Activated CD8-positive, alpha-beta T cell treated with anti-CD3 and anti-CD28 coated beads for 36 hours (primary cell): ENCODE results near the gene KLHL29. TPM values are rescaled to one million over a fixed set of nuclear protein-coding genes. Genes with fewer than 3 reads are reported as not detected.

Source experiments
- ATAC-seq: fragments of 200-7000 bp; cut with Tn5 transposase; one replicate; pipeline ENCODE4 v1.10.0; 2021; ENCODE audit warnings: mild to moderate bottlenecking, moderate library complexity
- CTCF ChIA-PET: fragments of 350-600 bp; sonication (Branson Sonifier 250); formaldehyde crosslinking; loops from one replicate; lab custom pipeline; 2021; ENCODE audit warnings: antibody characterized with exemption; lab: Charles Lee
- POLR2A ChIA-PET: fragments of 350-600 bp; sonication (Branson Sonifier 250); formaldehyde crosslinking; loops from one replicate; lab custom pipeline; 2021; ENCODE audit warnings: antibody characterized with exemption; lab: Charles Lee
- DNase-seq: peaks from one replicate; pipeline ENCODE4 v3.0.0-alpha.2; 2020
- H3K27ac Mint-ChIP-seq: one replicate; pipeline ENCODE4 v1.8.0; 2021; ENCODE audit warnings: mild to moderate bottlenecking, mixed read lengths
- H3K27me3 Mint-ChIP-seq: one replicate; pipeline ENCODE4 v1.8.0; 2021; ENCODE audit warnings: mixed read lengths
- H3K36me3 Mint-ChIP-seq: one replicate; pipeline ENCODE4 v1.8.0; 2021; ENCODE audit warnings: low read depth, mixed read lengths
- H3K4me1 Mint-ChIP-seq: one replicate; pipeline ENCODE4 v1.8.0; 2021; ENCODE audit warnings: low read depth, mixed read lengths
- H3K4me3 Mint-ChIP-seq: one replicate; pipeline ENCODE4 v1.8.0; 2021; ENCODE audit warnings: mild to moderate bottlenecking, moderate library complexity, mixed read lengths
- H3K9me3 Mint-ChIP-seq: one replicate; pipeline ENCODE4 v1.8.0; 2021; ENCODE audit warnings: mixed read lengths
- CTCF ChIP-seq: fragments of 200-600 bp; IDR thresholded peaks from one replicate; pipeline ENCODE4 v1.8.0; 2022; ENCODE audit warnings: antibody characterized with exemption, mild to moderate bottlenecking
- intact Hi-C: fragments of 100-400 bp; cut with micrococcal nuclease; formaldehyde crosslinking; loops from one replicate; pipeline ENCODE4 v1.10.0; 2022
- total RNA-seq, 2 experiments: library from RNA; stranded (reverse); gene quantifications; one replicate each; pipeline ENCODE4 v1.2.3, GENCODE V29; 2021

Gene KLHL29
- total RNA-seq, 2 experiments from 2014 or later = 1.0 to 1.2 TPM

DNA sequence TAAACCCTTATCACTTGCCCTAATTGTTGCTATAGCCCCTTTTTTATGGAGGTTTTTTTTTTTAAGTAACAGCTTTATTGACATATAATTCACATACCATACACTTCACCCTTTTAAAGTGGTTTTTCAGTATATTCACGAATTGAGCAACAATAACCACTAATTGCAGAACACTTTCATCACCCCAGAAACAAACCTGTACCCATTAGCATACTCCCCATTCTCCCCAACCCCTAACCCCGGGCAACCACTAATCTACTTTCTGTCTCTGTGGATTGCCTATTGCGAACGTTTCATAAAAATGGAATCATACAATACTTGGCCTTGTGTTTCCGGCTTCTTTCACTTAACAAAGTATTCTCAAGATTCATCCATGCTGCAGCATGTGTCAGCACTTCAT, 328.4 kb downstream of the KLHL29 start:
- DNase-seq = no peak
- Mint-ChIP-seq H3K4me3 (no peak overlapping the region), H3K9me3 (no peaks in the 10 kb centered on the region), H3K27me3 (no peaks in the 10 kb centered on the region), H3K4me1 (no peaks in the 10 kb centered on the region), H3K36me3 (peaks cover 5% of the 10 kb centered on the region), H3K27ac (no peak overlapping the region)
- intact Hi-C loops = no loop called here
- ChIA-PET CTCF (no interaction called here), POLR2A (interaction anchor here (0.7 kb wide), 1 partner anchor 65 kb away, joined by 3 read pairs; no protein-coding TSS in a partner anchor)
- ATAC-seq = no peak
- no peak for TF ChIP-seq CTCF

- Mint-ChIP-seq H3K27me3 (no peaks in the 10 kb centered on the region), H3K9me3 (peaks cover 14% of the 10 kb centered on the region), H3K4me1 (no peaks in the 10 kb centered on the region), H3K36me3 (peaks cover 28% of the 10 kb centered on the region), H3K4me3 (no peak overlapping the region), H3K27ac (no peak overlapping the region)
- DNase-seq (no peak), ATAC-seq (no peak)
- intact Hi-C loops = no loop called here
- no peak for TF ChIP-seq CTCF
- ChIA-PET CTCF (no interaction called here), POLR2A (no interaction called here)
Observed at GRCh38 chr2:23718931-23719700, 334.1 kb downstream of the KLHL29 start.

DNA sequence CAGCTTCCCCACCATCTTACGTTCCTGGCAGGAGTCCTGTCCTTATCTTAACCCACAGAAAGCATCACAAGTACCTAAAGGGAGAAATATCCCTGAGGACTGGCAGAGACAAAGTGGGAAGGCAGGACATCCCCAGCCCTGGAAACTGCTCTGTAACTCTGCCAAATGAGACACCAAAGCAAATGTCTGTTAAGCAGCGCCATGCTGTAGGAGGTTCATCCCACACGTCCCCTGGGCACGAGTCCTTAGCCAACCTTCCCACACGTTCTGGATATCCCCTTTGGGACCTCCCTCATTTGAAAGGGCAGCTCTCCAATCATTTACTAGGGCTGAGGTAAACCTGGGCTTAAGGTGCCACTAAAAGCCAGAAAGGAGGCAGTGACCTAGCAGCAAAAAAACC, 334.7 kb downstream of the KLHL29 start:
- ChIA-PET CTCF (no interaction called here), POLR2A (no interaction called here)
- DNase-seq (no peak), ATAC-seq (no peak)
- H3K4me3 Mint-ChIP-seq = no peak overlapping the region
- no peak for TF ChIP-seq CTCF
- H3K27me3 Mint-ChIP-seq = no peaks in the 10 kb centered on the region
- intact Hi-C loops = no loop called here
- no peaks in the 10 kb centered on the region for H3K4me1 Mint-ChIP-seq
- H3K36me3 Mint-ChIP-seq = peaks cover 31% of the 10 kb centered on the region
- H3K27ac Mint-ChIP-seq = no peak overlapping the region
- H3K9me3 Mint-ChIP-seq = peaks cover 16% of the 10 kb centered on the region

DNA sequence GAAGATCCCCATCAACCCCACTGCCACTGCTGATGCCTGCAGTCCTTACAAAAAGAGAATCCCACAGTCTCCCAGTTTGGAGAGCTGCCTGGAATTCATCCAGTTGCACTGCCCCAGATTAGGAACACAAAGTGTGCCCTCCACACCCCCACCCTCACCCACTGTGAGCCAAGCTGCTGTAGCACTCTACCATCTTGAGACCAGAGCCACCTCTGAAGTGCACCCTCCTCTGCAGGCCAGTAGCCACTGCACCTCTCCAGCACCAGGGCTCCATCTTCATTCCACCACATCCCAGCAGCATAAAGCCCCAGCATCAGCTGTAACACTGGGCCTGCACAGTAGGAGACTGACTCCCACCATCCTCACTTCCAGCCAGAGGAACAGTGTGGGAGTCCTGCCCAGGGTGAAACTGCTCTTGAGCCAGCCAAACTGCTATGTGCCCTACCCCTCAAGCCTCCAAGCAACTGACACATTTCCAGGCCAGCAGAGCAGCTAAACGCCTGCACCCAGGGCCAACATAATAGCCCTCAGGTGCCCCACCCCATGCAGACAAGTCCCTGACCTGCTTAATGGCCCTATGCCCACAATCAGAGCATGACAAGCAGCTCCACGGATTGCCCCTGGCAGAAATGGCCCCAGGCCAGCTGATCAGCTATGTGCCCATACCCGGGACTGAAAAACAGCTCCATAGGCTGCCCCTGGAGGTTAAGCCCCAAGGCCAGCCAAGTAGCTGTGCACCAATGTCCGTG, 335.9 kb downstream of the KLHL29 start:
- intact Hi-C loops = no loop called here
- ChIA-PET CTCF (no interaction called here), POLR2A (no interaction called here)
- H3K4me1 Mint-ChIP-seq = no peaks in the 10 kb centered on the region
- TF ChIP-seq CTCF = no peak
- no peak overlapping the region for H3K27ac Mint-ChIP-seq
- ATAC-seq = no peak
- H3K27me3 Mint-ChIP-seq = no peaks in the 10 kb centered on the region
- H3K36me3 Mint-ChIP-seq = peaks cover 40% of the 10 kb centered on the region
- DNase-seq = no peak
- no peak overlapping the region for H3K4me3 Mint-ChIP-seq
- H3K9me3 Mint-ChIP-seq = peaks cover 24% of the 10 kb centered on the region

- ChIA-PET POLR2A (no interaction called here), CTCF (no interaction called here)
- Mint-ChIP-seq H3K4me3 (no peak overlapping the region), H3K27ac (no peak overlapping the region), H3K4me1 (no peaks in the 10 kb centered on the region), H3K27me3 (no peaks in the 10 kb centered on the region), H3K36me3 (peaks cover 42% of the 10 kb centered on the region), H3K9me3 (peaks cover 24% of the 10 kb centered on the region)
- no peak for TF ChIP-seq CTCF
- ATAC-seq (no peak), DNase-seq (no peak)
- intact Hi-C loops = no loop called here
Observed at GRCh38 chr2:23721454-23721826, 336.5 kb downstream of the KLHL29 start.
